ENCODE data around the gene RFT1.

Gene RFT1

DNA sequence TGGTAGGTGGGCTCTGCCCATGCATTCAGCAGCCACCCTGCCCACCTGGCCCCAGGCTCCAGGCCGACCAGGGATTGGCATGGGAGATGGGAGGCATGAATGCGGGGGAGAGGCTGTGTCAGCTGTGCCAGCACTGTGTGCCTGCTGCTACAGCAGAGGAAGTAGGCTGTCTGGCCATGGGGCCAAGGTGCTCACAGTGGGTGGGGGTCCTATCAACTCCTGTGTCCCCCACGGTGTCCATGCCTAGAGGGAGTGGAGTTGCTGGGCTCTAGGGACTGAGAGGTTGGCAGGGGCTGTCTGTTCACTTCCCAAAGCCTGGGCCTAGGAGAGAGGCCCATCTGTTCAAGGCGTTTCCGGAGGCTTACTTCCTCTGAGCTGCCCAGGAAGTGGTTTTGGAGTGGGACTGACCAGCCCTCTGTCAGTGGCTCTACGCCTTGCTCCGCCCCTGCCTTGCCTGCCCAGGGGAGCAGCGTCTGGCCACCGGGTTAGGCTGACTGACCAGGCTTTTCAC, 36.6 kb upstream of the RFT1 start:
- Histone ChIP-seq H3K27ac (ENCODE audit: extremely low read depth, low read depth, low read length) (no peak overlapping the region), H3K9me3 (ENCODE audit: control insufficient read depth, insufficient read depth, low read depth, low read length) (no peaks in the 10 kb centered on the region), H3K4me1 (ENCODE audit: control insufficient read depth, insufficient read depth, low read length) (no peaks in the 10 kb centered on the region), H3K4me3 (ENCODE audit: low read depth, low read length) (no peak overlapping the region), H3K36me3 (ENCODE audit: control insufficient read depth in 2 of 2, insufficient read depth in 1 of 2, low read length in 2 of 2) (peaks cover 0 to 16% of the 10 kb centered on the region in 2 experiments; a peak in 2 of 3 replicates)
- POLR2A ChIA-PET: no interaction called here
- peak; percentile 65 for TF ChIP-seq ZIC2 (tag by site-specific recombination; IDR thresholded peaks at IDR 0.05)
- no peak for TF ChIP-seq KLF1 (tag by site-specific recombination; IDR thresholded peaks at IDR 0.05)
- peak; percentile 61 for TF ChIP-seq ZFHX2 (tag by site-specific recombination; conservative IDR thresholded peaks at IDR 0.05)
- no peak for TF ChIP-seq ZNF658 (tag by site-specific recombination; IDR thresholded peaks at IDR 0.05)
- TF ChIP-seq EGR2 (tag by site-specific recombination; IDR thresholded peaks at IDR 0.05; ENCODE audit: low read depth): peak; percentile 43; the same call in 1 of the 2 replicates
- CTCF ChIA-PET: interaction anchor here (0.9 kb wide), 1 partner anchor 29 kb away, joined by 3 read pairs; no protein-coding TSS in a partner anchor

DNA sequence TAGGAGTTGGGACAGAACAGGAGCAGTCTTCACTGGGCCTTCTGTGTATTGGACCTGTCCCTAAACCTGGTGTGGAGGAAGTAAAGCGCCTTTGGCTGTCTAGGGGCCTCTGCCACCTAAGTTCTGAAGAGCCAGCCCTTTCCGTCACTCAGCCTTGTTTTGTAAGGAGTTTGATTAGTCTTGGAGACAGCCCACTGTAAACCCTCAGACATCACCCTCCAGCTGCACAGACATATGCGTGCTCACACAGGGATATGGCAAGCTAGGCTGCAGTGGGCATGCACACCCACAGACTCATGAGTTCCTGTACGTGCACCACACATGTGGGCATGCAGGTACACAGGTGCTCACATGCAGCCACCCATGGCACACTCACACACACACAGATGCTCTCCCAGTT, 36.0 kb upstream of the RFT1 start:
- CTCF ChIA-PET: no interaction called here
- Histone ChIP-seq H3K4me1 (ENCODE audit: control insufficient read depth, insufficient read depth, low read length) (no peaks in the 10 kb centered on the region), H3K27ac (ENCODE audit: extremely low read depth, low read depth, low read length) (no peak overlapping the region)

DNA sequence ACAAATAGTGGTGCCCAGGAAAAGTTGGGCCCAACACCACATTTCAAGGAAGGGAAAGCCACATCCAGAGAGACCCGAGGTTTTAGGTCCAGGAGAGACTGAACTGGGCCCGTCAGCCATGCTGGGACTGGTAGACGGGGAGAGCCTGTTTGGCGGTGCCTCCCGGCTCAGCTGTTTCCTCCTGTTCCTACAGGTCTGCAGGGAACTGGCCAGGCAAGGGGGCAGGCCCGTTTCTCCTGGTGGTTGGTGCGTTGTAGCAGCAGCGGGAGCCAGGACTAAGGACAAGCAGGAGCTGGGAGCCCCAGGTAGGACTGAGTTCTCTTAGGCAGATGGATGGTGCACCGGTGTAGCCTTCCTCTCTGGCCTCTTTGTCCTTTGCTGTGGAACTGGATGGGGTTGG, 34.7 kb upstream of the RFT1 start:
- Histone ChIP-seq H3K9me3 (ENCODE audit: control insufficient read depth, insufficient read depth, low read depth, low read length) (no peaks in the 10 kb centered on the region), H3K4me1 (ENCODE audit: control insufficient read depth, insufficient read depth, low read length) (no peaks in the 10 kb centered on the region), H3K27ac (ENCODE audit: extremely low read depth, low read depth, low read length) (no peak overlapping the region), H3K4me3 (ENCODE audit: low read depth, low read length) (no peak overlapping the region), H3K36me3 (ENCODE audit: control insufficient read depth in 2 of 2, insufficient read depth in 1 of 2, low read length in 2 of 2) (peaks cover 0 to 16% of the 10 kb centered on the region in 2 experiments; a peak in 1 of 3 replicates)
- POLR2A ChIA-PET: interaction anchor here (0.6 kb wide), 1 partner anchor 837 kb away, joined by 3 read pairs; no protein-coding TSS in a partner anchor
- CTCF ChIA-PET: no interaction called here
- TF ChIP-seq YY1 (tag by site-specific recombination; IDR thresholded peaks at IDR 0.05): no peak
- TF ChIP-seq GLI4 (tag by site-specific recombination; IDR thresholded peaks at IDR 0.05): no peak
- no peak for TF ChIP-seq ZNF133 (tag by site-specific recombination; IDR thresholded peaks at IDR 0.05)
- TF ChIP-seq ZFP41 (tag by site-specific recombination; IDR thresholded peaks at IDR 0.05; ENCODE audit: borderline replicate concordance): no peak
- no peak for TF ChIP-seq ZNF155 (tag by site-specific recombination; IDR thresholded peaks at IDR 0.05)
- TF ChIP-seq ZNF629 (tag by site-specific recombination; IDR thresholded peaks at IDR 0.05): no peak
- no peak for TF ChIP-seq ZNF394 (tag by site-specific recombination; IDR thresholded peaks at IDR 0.05; ENCODE audit: borderline replicate concordance)
- TF ChIP-seq ZNF19 (tag by site-specific recombination; IDR thresholded peaks at IDR 0.05; ENCODE audit: low read depth): no peak
- TF ChIP-seq, protein P1, sequence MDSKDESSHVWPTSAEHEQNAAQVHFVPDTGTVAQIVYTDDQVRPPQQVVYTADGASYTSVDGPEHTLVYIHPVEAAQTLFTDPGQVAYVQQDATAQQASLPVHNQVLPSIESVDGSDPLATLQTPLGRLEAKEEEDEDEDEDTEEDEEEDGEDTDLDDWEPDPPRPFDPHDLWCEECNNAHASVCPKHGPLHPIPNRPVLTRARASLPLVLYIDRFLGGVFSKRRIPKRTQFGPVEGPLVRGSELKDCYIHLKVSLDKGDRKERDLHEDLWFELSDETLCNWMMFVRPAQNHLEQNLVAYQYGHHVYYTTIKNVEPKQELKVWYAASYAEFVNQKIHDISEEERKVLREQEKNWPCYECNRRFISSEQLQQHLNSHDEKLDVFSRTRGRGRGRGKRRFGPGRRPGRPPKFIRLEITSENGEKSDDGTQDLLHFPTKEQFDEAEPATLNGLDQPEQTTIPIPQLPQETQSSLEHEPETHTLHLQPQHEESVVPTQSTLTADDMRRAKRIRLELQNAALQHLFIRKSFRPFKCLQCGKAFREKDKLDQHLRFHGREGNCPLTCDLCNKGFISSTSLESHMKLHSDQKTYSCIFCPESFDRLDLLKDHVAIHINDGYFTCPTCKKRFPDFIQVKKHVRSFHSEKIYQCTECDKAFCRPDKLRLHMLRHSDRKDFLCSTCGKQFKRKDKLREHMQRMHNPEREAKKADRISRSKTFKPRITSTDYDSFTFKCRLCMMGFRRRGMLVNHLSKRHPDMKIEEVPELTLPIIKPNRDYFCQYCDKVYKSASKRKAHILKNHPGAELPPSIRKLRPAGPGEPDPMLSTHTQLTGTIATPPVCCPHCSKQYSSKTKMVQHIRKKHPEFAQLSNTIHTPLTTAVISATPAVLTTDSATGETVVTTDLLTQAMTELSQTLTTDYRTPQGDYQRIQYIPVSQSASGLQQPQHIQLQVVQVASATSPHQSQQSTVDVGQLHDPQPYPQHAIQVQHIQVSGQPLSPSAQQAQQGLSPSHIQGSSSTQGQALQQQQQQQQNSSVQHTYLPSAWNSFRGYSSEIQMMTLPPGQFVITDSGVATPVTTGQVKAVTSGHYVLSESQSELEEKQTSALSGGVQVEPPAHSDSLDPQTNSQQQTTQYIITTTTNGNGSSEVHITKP (tag by site-specific recombination; IDR thresholded peaks at IDR 0.05): no peak
- TF ChIP-seq ZNF76 (tag by site-specific recombination; IDR thresholded peaks at IDR 0.05; ENCODE audit: borderline replicate concordance, low read depth): no peak
- TF ChIP-seq, protein P2, sequence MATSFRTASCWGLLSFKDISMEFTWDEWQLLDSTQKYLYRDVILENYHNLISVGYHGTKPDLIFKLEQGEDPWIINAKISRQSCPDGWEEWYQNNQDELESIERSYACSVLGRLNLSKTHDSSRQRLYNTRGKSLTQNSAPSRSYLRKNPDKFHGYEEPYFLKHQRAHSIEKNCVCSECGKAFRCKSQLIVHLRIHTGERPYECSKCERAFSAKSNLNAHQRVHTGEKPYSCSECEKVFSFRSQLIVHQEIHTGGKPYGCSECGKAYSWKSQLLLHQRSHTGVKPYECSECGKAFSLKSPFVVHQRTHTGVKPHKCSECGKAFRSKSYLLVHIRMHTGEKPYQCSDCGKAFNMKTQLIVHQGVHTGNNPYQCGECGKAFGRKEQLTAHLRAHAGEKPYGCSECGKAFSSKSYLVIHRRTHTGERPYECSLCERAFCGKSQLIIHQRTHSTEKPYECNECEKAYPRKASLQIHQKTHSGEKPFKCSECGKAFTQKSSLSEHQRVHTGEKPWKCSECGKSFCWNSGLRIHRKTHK (tag by site-specific recombination; IDR thresholded peaks at IDR 0.05): no peak
- no peak for TF ChIP-seq ZNF354C (tag by site-specific recombination; IDR thresholded peaks at IDR 0.05; ENCODE audit: borderline replicate concordance, low read depth)
- no peak for TF ChIP-seq ZNF510 (tag by site-specific recombination; IDR thresholded peaks at IDR 0.05; ENCODE audit: insufficient replicate concordance)

More for the DNA sequence above, 36.0 kb upstream of the RFT1 start:
- no peaks in the 10 kb centered on the region for H3K9me3 ChIP-seq (ENCODE audit: control insufficient read depth, insufficient read depth, low read depth, low read length)
- POLR2A ChIA-PET: no interaction called here
- no peak overlapping the region for H3K4me3 ChIP-seq (ENCODE audit: low read depth, low read length)
- H3K36me3 ChIP-seq (ENCODE audit: control insufficient read depth in 2 of 2, insufficient read depth in 1 of 2, low read length in 2 of 2): peaks cover 0 to 16% of the 10 kb centered on the region in 2 experiments; a peak in 2 of 3 replicates
- no peak for TF ChIP-seq ZNF571 (tag by site-specific recombination; IDR thresholded peaks at IDR 0.05)
- no peak for TF ChIP-seq ZNF610 (tag by site-specific recombination; IDR thresholded peaks at IDR 0.05; ENCODE audit: borderline replicate concordance)
- TF ChIP-seq, protein P3, sequence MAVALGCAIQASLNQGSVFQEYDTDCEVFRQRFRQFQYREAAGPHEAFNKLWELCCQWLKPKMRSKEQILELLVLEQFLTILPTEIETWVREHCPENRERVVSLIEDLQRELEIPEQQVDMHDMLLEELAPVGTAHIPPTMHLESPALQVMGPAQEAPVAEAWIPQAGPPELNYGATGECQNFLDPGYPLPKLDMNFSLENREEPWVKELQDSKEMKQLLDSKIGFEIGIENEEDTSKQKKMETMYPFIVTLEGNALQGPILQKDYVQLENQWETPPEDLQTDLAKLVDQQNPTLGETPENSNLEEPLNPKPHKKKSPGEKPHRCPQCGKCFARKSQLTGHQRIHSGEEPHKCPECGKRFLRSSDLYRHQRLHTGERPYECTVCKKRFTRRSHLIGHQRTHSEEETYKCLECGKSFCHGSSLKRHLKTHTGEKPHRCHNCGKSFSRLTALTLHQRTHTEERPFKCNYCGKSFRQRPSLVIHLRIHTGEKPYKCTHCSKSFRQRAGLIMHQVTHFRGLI (tag by site-specific recombination; IDR thresholded peaks at IDR 0.05): no peak
- TF ChIP-seq MZF1 (tag by site-specific recombination; IDR thresholded peaks at IDR 0.05; ENCODE audit: borderline replicate concordance): no peak
- TF ChIP-seq ZNF530 (tag by site-specific recombination; IDR thresholded peaks at IDR 0.05; ENCODE audit: low read depth): no peak
- TF ChIP-seq, protein P4, sequence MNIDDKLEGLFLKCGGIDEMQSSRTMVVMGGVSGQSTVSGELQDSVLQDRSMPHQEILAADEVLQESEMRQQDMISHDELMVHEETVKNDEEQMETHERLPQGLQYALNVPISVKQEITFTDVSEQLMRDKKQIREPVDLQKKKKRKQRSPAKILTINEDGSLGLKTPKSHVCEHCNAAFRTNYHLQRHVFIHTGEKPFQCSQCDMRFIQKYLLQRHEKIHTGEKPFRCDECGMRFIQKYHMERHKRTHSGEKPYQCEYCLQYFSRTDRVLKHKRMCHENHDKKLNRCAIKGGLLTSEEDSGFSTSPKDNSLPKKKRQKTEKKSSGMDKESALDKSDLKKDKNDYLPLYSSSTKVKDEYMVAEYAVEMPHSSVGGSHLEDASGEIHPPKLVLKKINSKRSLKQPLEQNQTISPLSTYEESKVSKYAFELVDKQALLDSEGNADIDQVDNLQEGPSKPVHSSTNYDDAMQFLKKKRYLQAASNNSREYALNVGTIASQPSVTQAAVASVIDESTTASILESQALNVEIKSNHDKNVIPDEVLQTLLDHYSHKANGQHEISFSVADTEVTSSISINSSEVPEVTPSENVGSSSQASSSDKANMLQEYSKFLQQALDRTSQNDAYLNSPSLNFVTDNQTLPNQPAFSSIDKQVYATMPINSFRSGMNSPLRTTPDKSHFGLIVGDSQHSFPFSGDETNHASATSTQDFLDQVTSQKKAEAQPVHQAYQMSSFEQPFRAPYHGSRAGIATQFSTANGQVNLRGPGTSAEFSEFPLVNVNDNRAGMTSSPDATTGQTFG (tag by site-specific recombination; IDR thresholded peaks at IDR 0.05; ENCODE audit: borderline replicate concordance): no peak
